Astrocyte (in vitro differentiated cells and primary cell): ENCODE results near the gene TRIM50.

Experiments used
- EZH2 ChIP-seq: IDR thresholded peaks from 2 replicates; pipeline ENCODE4 v1.6.1; 2012; ENCODE audit warnings: mild to moderate bottlenecking, low read length, inconsistent platforms; ENCODE audit not compliant: insufficient read depth
- TF ChIP-seq, protein P1 (sequence below): IDR thresholded peaks from 2 replicates; pipeline ENCODE4 v1.5.1; 2011; ENCODE audit warnings: low read depth, mild to moderate bottlenecking, inconsistent platforms, low read length, moderate library complexity; ENCODE audit not compliant: insufficient read depth

DNA sequence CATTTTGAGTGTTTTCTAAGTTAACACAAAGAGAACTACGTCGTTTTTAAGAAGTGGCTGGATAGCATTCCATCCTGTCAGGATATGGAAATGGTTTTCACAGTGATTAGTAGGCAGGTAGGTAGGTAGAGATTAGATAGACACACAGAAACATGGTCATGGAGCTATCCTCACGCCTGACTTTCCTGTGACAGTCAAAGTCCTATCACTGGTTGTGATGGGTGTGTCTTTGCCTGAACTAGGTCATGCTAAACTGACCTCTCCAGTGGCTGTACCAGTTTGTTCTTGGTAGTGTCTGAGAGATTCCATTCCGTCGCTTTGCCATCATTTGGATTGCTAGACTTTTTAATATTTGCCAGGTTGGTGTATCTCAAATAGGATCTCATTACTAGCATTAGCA is 28.3 kb upstream of the TRIM50 start:
- TF ChIP-seq, protein P1, sequence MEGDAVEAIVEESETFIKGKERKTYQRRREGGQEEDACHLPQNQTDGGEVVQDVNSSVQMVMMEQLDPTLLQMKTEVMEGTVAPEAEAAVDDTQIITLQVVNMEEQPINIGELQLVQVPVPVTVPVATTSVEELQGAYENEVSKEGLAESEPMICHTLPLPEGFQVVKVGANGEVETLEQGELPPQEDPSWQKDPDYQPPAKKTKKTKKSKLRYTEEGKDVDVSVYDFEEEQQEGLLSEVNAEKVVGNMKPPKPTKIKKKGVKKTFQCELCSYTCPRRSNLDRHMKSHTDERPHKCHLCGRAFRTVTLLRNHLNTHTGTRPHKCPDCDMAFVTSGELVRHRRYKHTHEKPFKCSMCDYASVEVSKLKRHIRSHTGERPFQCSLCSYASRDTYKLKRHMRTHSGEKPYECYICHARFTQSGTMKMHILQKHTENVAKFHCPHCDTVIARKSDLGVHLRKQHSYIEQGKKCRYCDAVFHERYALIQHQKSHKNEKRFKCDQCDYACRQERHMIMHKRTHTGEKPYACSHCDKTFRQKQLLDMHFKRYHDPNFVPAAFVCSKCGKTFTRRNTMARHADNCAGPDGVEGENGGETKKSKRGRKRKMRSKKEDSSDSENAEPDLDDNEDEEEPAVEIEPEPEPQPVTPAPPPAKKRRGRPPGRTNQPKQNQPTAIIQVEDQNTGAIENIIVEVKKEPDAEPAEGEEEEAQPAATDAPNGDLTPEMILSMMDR, result no peak
- no peak for TF ChIP-seq EZH2
